Measurements from ENCODE around the gene SEMA6C. TPM values are rescaled to one million over a fixed set of nuclear protein-coding genes. Genes with fewer than 3 reads are reported as not detected.

SEMA6C gene
- total RNA-seq, 1 donor from 2014 or later, result 83.6 TPM

- DNase-seq, result no peak
These were observed 12.9 kb upstream of the SEMA6C start for GRCh38 chr1:151159373-151159772.

DNA sequence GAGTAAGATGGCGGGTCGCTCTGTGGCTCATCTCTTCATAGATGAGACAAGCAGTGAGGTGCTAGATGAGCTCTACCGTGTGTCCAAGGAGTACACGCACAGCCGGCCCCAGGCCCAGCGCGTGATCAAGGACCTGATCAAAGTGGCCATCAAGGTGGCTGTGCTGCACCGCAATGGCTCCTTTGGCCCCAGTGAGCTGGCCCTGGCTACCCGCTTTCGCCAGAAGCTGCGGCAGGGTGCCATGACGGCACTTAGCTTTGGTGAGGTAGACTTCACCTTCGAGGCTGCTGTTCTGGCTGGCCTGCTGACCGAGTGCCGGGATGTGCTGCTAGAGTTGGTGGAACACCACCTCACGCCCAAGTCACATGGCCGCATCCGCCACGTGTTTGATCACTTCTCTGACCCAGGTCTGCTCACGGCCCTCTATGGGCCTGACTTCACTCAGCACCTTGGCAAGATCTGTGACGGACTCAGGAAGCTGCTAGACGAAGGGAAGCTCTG is 12.4 kb upstream of the SEMA6C start:
- no peak for DNase-seq

- no peak for DNase-seq
These were observed 11.9 kb upstream of the SEMA6C start for GRCh38 chr1:151158326-151158725.

DNA sequence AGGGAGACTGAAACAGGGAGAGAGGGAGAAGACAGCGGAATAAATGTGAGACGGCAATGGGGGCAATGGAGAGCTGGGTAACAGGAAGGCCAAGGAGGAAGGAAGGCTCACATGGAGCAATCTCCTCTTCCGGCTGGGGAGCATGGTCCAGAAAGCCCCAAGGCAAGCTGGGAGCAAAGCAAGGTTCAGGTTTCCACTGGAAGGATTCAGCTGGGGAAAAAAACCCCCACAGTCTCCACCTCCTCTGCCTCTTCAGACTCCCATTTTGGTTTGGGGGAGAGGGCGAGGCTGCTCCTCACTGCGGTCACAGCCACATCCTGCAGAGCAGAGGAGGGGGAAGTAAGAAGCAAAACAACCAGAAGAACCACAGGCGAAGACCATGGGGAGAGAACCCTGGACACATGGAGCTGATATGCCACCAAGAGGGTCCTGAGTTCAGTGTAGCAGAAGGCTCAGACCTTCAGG is 10.7 kb upstream of the SEMA6C start:
- no peak for DNase-seq

GRCh38 chr1:151156515-151156819 is 10.0 kb upstream of the SEMA6C start, which contains the start of gene TNFAIP8L2:
Gene TNFAIP8L2, plus strand, starts transcription at chr1:151156649. Its CDS starts 2,049 bp downstream, at chr1:151158698.
- DNase-seq, result no peak

DNA sequence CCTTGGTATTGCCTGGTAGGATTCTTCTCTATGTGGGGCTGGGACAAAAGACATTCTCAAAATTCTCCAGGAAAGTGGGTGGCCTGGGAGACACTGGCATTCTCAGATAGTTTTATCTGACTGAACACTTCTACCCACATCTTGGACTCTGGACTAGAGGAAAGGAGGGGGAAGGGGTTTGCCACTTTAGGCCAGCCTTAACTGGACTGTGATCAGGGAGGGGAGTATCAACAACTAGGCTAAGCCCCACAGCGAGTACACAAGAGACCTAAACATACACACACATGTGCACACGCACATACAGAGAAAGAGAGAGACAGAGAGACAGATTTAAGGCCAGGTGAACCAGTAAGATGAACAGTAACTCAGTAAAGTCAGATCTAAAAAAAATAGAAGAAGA is 1.2 kb upstream of the SEMA6C start:
- DNase-seq, result no peak

DNA sequence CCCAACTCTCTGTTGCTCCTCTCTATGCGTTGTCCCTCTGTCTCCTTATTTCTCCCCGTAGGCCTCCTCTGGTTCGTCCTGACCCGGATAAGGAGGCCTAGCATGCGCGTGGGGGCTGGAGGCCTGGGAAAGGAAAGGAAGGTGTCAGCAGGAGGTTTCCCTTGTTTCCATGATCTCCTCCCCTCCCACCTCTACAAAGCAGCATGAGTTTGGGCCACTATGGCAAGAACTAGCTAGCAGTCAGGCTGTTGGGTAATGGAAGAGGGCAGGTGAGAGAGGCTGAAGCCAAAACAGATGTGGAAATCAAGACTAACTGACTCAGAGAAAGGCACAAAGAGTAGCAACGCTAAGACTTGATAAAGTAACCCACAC is 687 bp upstream of the SEMA6C start:
- DNase-seq, result no peak

DNA sequence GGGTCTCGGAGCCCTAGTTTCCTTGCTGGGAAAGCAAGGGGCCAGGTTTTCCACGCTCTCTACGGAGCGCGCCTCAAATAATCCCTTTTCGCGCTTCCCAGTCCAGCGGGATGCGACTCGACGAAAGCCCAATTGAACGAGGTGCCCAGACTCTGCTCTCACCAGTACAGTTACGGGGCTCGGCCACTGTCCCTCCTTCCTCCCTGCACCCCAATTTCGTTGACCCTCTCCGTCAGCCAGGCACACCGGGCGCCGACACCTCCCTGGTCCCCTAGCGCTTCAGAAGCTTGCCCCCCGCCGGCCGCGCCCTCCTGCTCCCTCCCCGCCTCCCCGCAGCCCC is 389 bp downstream of the SEMA6C start:
- DNase-seq, result no peak

DNA sequence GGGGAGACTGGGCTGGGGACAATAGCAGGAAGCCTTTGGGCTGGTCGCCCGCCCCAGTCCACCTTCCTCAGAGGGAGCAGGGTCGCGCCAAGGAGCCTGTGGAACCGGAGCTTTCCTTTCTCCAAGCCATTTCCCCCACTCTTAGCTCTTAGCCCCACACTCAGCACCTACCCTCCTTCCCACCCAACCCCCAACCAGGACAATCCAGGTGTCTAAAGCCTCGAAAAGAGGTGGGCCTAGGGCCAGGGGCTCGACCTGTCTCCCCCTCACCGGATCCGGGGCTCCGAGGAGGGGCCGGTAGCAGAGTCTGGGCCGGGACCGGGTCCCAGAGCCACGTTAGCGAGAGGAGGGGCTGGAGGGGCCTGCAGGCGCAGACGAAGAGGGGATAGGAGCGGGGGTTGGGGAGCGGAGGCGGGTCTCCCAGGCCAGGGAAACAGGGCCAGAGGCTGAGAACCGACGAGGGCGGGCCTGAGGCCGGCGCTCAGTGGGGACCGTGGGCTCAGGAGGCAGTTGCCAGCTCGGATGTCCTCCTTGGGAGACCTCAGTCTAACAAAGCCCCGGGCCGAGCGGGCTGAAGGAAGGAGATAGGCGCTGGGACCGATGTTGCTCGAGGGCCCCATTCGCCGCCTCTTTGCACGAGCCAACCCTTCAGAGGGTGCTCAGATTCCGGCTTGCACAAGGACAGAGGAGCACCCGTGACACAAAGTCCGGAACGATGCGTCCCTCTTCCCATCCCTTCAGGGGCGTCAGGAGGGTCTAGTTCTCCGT is 943 bp downstream of the SEMA6C start:
- peak; percentile 61 for DNase-seq

- peak; percentile 69 for DNase-seq
These were observed 1.7 kb downstream of the SEMA6C start for GRCh38 chr1:151144474-151145303.

DNA sequence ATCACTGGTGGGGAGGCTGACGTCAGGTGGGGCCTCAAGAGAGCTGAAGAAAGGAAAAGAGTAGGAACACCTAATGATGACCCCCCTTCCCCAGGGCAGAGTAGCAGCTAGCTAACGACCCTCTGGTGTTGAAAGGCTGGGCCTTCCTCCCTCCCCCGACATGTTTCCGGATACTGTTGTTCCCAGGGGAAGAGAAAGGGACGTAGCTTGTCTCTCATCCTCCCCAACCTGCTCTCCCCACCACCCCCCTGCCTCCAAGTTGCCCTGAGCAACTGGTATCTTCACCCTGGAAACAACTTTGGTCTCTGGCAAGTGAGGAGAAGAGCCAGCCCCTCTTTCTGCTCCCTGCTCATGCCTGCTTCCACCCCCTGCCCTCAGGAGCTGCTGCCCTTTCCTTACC is 2.4 kb downstream of the SEMA6C start:
- DNase-seq, result no peak

- DNase-seq, result peak; percentile 87
These were observed 3.4 kb downstream of the SEMA6C start for GRCh38 chr1:151143057-151143435.

DNA sequence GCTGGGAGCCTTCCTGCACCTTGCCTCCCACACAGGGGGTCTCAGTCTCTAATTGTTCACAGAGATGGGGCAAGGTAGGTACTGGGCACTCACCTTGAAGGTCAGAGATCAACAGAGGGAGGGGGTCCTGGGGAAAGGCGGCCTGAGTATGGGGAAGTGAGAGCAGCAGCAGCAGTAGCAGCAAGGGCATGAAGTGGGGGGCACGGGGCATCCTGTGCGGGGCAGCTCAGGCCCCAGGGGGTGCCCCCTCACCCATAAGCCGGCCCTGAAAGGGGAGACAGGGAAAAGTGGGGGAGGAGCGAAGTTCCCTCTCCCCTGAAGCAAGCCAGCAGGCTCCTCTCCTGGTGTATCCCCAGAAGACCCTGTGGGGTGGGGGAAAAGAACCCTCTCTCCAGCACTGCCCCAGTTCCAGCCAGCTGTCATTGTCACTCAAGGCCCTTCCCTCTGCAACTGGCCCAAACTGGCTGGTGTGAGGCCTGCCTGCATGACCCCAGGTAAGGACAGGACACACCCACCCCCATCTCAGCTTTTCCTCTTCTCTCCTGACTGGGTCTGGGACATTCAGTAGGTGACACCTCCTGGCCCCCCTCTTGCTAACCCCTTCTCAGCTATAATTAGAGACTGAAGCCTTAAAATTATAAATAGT is 3.9 kb downstream of the SEMA6C start:
- DNase-seq, result peak; percentile 94

- DNase-seq, result no peak
These were observed 8.6 kb downstream of the SEMA6C start for GRCh38 chr1:151137789-151138188.

GRCh38 chr1:151135433-151136385 is 10.7 kb downstream of the SEMA6C start:
- no peak for DNase-seq

DNA sequence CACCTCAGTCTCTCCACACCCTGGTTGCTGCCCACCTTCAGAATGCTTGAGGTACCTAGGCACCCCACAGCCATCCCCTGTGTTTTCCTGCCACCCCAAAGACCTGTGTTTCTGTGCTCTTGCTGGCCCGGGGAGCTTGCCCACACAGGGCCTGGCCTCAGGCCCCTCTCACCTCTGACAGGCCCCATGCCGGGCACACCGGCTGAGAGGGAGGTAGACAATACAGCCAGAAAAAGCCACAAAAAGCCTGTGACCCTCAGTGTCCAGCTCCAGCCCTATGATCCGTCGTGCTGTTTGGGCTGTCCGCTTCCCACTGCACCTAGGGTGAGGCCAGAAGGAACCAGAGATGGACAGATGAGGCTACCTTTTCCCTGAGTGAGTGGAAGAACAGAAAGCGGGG is 11.4 kb downstream of the SEMA6C start:
- DNase-seq, result no peak

- DNase-seq, result no peak
These were observed 12.0 kb downstream of the SEMA6C start for GRCh38 chr1:151134396-151134795.

DNA sequence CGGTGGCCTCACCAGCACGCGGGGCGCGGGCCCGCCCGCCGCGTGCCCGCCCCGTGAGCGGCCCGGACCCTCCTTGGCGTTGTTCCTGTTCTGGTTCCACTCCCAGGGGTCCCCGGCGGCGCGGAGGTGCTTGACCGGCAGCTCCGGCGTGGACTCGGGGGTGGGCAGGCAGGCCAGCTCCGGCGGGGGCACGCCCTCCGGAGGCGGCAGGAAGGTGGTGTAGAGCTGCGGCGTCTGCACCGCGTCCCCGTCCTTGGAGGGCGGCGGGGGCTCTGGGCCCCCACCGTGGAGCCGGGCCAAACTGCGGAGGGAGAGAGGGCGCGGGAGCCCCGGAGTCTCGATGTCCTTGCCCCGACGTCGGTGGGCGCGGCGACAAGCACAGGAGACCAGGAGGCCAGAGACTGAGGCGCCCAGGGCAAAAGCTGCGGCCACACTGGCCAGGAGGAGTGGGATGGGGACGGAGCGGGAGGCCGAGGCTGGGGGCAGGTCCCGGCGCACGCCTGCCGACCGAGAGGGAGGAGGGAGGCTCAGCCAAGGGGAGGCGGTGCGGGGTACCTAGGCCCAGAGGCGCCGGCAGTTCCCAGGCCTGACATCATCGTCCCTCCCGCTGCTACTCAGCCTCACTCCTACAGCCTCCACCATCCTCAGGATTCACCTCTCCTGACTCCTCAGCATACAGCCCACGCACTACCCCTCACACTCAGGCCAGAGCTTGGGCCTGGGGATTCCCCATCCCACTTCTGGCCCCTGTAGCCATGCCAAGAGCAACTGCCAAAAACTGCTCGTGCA is 13.2 kb downstream of the SEMA6C start:
- peak; percentile 62 for DNase-seq

- DNase-seq, result no peak
These were observed 14.0 kb downstream of the SEMA6C start for GRCh38 chr1:151132335-151133017.

- no peak for DNase-seq
These were observed 14.6 kb downstream of the SEMA6C start for GRCh38 chr1:151131701-151132334.
